Loucy (cell line): Measurements from ENCODE around the gene ATN1.

Experiments used
- EZH2phosphoT487 ChIP-seq: fragments of 200-600 bp; IDR thresholded peaks from 2 replicates; pipeline ENCODE4 v1.6.1; 2018; ENCODE audit warnings: antibody characterized with exemption, mild to moderate bottlenecking, moderate library complexity, borderline replicate concordance
- TF ChIP-seq, protein P1 (sequence below): fragments of 200-600 bp; sonication (generic); conservative IDR thresholded peaks from 2 replicates; pipeline ENCODE4 v1.5.1; 2014; ENCODE audit warnings: mild to moderate bottlenecking, antibody characterized with exemption, low read length

DNA sequence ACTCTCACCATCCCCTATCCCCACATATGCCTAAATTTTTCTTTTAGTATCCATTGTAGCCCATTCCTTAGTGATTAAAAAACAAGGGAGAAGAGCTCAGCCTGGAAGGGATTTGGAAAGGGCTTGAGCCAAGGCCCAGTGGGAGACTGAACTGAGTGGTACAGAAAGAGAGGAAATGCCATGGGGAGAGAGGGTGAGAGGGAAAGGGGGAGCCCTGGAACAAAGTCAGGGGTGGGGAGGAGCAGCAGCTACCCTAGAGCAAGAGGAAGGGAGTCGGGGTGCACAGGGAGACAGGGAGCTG, 2.6 kb upstream of the ATN1 start:
- TF ChIP-seq, protein P1, sequence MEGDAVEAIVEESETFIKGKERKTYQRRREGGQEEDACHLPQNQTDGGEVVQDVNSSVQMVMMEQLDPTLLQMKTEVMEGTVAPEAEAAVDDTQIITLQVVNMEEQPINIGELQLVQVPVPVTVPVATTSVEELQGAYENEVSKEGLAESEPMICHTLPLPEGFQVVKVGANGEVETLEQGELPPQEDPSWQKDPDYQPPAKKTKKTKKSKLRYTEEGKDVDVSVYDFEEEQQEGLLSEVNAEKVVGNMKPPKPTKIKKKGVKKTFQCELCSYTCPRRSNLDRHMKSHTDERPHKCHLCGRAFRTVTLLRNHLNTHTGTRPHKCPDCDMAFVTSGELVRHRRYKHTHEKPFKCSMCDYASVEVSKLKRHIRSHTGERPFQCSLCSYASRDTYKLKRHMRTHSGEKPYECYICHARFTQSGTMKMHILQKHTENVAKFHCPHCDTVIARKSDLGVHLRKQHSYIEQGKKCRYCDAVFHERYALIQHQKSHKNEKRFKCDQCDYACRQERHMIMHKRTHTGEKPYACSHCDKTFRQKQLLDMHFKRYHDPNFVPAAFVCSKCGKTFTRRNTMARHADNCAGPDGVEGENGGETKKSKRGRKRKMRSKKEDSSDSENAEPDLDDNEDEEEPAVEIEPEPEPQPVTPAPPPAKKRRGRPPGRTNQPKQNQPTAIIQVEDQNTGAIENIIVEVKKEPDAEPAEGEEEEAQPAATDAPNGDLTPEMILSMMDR = no peak
- no peak for TF ChIP-seq EZH2phosphoT487
